T-helper 2 cell treated with Interferon-gamma antibody and Interleukin-4, amounts not matched to agents 5 μg/mL and 100 μg/mL, for 36 hours (primary cell): ENCODE data around the gene STAC2.
A peak's percentile ranks its signal among the peaks of the same experiment; 100 is the strongest.

Experiments
- DNase-seq: peaks from one replicate; pipeline ENCODE4 v3.0.0; 2021; ENCODE audit warnings: low spot score
- H3K27ac Mint-ChIP-seq: one replicate; pipeline ENCODE4 v1.8.0; 2021; ENCODE audit warnings: mild to moderate bottlenecking, mixed read lengths
- H3K27me3 Mint-ChIP-seq: one replicate; pipeline ENCODE4 v1.8.0; 2021; ENCODE audit warnings: low read depth, mixed read lengths
- H3K36me3 Mint-ChIP-seq: one replicate; pipeline ENCODE4 v1.8.0; 2021; ENCODE audit warnings: low read depth, mixed read lengths
- H3K4me1 Mint-ChIP-seq: one replicate; pipeline ENCODE4 v1.8.0; 2021; ENCODE audit warnings: low read depth, mixed read lengths
- H3K4me3 Mint-ChIP-seq: one replicate; pipeline ENCODE4 v1.8.0; 2022; ENCODE audit warnings: mild to moderate bottlenecking, moderate library complexity, mixed read lengths
- H3K9me3 Mint-ChIP-seq: one replicate; pipeline ENCODE4 v1.8.0; 2021; ENCODE audit warnings: mixed read lengths

Gene STAC2

DNA sequence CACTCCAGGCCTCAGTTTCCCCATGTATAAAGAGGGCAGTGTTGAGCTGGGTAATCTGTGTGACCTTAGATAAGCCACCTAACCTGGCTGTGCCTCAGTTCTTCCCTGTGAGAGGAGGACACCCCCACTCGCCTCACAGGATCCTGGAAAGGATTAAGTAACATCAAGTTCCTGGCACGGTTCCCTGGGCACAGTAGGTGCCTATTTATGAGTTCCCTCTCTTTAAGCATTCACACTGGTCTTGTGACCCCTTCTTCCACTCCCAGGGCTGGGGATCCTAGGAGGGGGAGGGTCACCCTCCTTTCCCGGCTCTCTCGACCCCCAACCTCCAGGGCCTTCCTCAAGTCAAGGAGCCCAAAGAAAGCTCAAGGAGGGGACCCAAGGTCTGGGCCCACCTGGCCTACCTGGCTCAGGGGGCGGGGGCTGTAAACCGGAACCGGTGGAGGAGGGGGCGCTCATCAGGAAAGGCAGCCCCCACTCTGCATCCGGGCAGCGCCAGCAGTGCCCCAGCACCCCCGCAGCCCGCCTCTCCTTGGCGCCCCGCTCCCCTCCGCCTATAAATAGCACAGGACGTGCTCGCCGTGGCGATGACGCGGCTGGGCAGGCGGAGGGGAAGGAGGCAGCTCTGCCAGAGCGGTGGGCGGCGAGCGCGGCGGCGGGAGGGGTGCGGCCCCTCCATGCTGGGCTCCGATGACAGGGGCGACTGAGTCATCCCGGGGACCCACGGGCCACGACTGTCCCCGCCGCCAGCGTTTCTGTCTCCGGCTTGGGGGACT is 16.2 kb downstream of the STAC2 start:
- peaks cover 12% of the 10 kb centered on the region for H3K4me1 Mint-ChIP-seq
- no peaks in the 10 kb centered on the region for H3K9me3 Mint-ChIP-seq
- H3K27ac Mint-ChIP-seq = no peak overlapping the region
- DNase-seq = peak; percentile 77
- H3K27me3 Mint-ChIP-seq = peaks cover 9% of the 10 kb centered on the region
- H3K4me3 Mint-ChIP-seq = peak overlapping the region; percentile 32
- H3K36me3 Mint-ChIP-seq = peaks cover 7% of the 10 kb centered on the region

DNA sequence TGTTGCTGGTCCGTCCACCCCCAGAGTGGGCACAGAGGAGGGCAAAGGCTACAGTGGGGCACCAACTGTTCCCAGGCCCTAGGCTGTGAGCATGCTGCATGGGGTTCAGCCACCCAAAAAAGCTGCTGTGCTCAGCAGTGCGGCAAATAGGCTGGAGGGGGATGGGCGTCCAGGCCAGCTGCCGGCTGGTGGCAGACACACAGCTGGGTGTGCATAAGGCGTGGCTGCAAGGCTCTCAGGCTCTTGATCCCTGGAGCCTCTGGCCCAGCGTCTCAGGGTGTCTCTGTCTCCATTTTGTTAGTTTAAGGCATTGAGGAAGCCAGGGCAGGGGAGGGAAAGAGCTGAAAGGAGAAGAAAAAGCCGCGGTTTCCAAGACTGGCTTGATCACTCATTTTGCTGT is 16.9 kb downstream of the STAC2 start:
- Mint-ChIP-seq H3K27ac (no peak overlapping the region), H3K36me3 (peaks cover 12% of the 10 kb centered on the region), H3K27me3 (peaks cover 9% of the 10 kb centered on the region), H3K4me3 (no peak overlapping the region), H3K4me1 (peaks cover 15% of the 10 kb centered on the region), H3K9me3 (no peaks in the 10 kb centered on the region)
- no peak for DNase-seq

- no peak for DNase-seq
- Mint-ChIP-seq H3K4me3 (no peak overlapping the region), H3K4me1 (peaks cover 17% of the 10 kb centered on the region), H3K36me3 (peaks cover 18% of the 10 kb centered on the region), H3K9me3 (no peaks in the 10 kb centered on the region), H3K27ac (no peak overlapping the region), H3K27me3 (peaks cover 9% of the 10 kb centered on the region)
Measured at GRCh38 chr17:39208136-39208535, 17.6 kb downstream of the STAC2 start.

DNA sequence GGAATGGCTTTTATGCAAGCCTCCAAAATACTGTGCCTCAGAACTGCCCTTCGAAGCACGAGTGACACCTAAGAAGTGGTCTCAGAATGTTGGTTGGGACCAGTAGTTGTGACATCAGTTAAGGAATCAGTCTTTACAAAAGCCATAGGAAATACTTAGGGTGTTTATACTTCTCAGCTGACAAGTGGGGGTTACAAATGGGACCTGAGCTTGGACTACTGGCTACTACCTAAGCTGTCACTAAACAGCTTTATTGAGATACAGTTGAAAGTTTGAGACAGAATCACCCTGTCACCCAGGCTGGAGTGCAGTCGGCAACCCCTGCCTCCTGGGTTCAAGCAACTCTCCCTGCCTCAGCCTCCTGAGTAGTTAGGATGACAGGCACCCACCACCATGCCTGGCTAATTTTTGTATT is 20.6 kb downstream of the STAC2 start:
- Mint-ChIP-seq H3K36me3 (peaks cover 43% of the 10 kb centered on the region), H3K4me3 (no peak overlapping the region), H3K27ac (peak overlapping the region; percentile 41), H3K9me3 (no peaks in the 10 kb centered on the region), H3K27me3 (peaks cover 3% of the 10 kb centered on the region), H3K4me1 (peaks cover 30% of the 10 kb centered on the region)
- DNase-seq = no peak

DNA sequence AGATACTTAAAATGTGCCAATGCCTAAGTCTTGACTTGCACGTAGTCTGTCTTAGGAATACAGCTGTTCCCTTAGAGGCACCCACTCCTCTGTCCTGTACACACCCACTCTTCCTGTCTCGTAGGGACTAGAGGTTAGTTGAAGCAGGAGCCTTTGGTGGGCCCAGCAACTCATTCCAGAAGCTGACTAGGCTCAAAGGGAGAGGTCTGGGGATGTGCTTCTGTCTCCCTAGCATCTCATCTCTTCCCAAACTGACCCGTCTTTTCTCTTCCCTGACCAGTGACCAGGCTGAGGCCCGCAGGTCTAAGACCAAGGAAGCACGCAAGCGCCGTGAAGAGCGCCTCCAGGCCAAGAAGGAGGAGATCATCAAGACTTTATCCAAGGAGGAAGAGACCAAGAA is 21.5 kb downstream of the STAC2 start:
- Mint-ChIP-seq H3K9me3 (no peaks in the 10 kb centered on the region), H3K27me3 (no peaks in the 10 kb centered on the region), H3K4me1 (peaks cover 31% of the 10 kb centered on the region), H3K4me3 (no peak overlapping the region), H3K27ac (peak overlapping the region; percentile 56), H3K36me3 (peaks cover 45% of the 10 kb centered on the region)
- DNase-seq = no peak

DNA sequence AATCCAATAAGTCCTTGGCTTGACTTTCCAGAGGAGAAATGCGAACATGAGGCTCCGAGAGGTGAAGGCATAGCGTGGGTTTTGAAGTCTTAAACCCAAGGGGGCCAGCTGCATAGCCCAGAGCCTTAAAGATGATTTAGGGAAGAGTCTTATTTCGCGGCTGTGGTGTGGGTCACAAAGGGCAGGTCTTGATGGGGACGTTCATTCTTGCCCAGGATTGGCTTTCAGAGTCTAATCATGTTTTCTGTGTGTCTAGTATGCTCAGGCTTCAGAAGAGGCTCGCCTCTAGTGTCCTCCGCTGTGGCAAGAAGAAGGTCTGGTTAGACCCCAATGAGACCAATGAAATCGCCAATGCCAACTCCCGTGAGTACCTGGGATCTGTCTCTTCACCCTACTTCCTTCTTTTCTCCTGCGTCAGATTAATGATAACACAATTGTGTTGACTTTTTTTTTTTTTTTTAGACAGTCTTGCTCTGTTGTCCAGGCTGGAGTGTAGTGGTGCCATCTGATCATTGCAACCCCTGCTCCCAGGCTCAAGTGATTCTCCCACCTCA is 24.7 kb downstream of the STAC2 start:
- H3K4me3 Mint-ChIP-seq = peak overlapping the region; percentile 84
- peak overlapping the region; percentile 97 for H3K27ac Mint-ChIP-seq
- H3K9me3 Mint-ChIP-seq = no peaks in the 10 kb centered on the region
- no peaks in the 10 kb centered on the region for H3K27me3 Mint-ChIP-seq
- peaks cover 39% of the 10 kb centered on the region for H3K4me1 Mint-ChIP-seq
- H3K36me3 Mint-ChIP-seq = peaks cover 45% of the 10 kb centered on the region
- no peak for DNase-seq

- DNase-seq = peak; percentile 77
- no peaks in the 10 kb centered on the region for H3K27me3 Mint-ChIP-seq
- peak within 1 kb of the TSS; percentile 97 for H3K27ac Mint-ChIP-seq
- peaks cover 45% of the 10 kb centered on the region for H3K36me3 Mint-ChIP-seq
- H3K4me1 Mint-ChIP-seq = peaks cover 44% of the 10 kb centered on the region
- H3K4me3 Mint-ChIP-seq = peak within 1 kb of the TSS; percentile 84
- no peaks in the 10 kb centered on the region for H3K9me3 Mint-ChIP-seq
Measured at GRCh38 chr17:39200070-39200879, 25.5 kb downstream of the STAC2 start, which contains the start of gene RPL19. RPL19 (plus strand) TSS chr17:39200283; CDS start chr17:39200345, 62 bp downstream.

DNA sequence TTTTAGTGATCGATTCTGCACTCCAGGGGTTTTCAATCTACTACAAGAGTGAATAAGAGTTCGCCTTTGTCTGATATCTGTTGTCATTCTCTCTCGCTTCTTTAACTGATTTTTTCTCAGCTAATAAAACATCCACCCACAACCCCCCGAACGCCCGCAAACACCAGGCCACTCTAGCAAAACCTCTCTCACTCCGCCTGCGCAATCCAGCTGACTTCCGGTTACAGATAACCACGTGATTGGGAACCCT is 26.0 kb downstream of the STAC2 start:
- peak overlapping the region; percentile 84 for H3K4me3 Mint-ChIP-seq
- peak; percentile 89 for DNase-seq
- peaks cover 44% of the 10 kb centered on the region for H3K4me1 Mint-ChIP-seq
- H3K27ac Mint-ChIP-seq = peak overlapping the region; percentile 97
- H3K36me3 Mint-ChIP-seq = peaks cover 40% of the 10 kb centered on the region
- H3K27me3 Mint-ChIP-seq = no peaks in the 10 kb centered on the region
- no peaks in the 10 kb centered on the region for H3K9me3 Mint-ChIP-seq

GRCh38 chr17:39198186-39198566 is 27.6 kb downstream of the STAC2 start:
- Mint-ChIP-seq H3K4me3 (peak overlapping the region; percentile 82), H3K9me3 (no peaks in the 10 kb centered on the region), H3K27ac (peak overlapping the region; percentile 71), H3K36me3 (peaks cover 29% of the 10 kb centered on the region), H3K27me3 (no peaks in the 10 kb centered on the region), H3K4me1 (peaks cover 46% of the 10 kb centered on the region)
- DNase-seq = no peak

DNA sequence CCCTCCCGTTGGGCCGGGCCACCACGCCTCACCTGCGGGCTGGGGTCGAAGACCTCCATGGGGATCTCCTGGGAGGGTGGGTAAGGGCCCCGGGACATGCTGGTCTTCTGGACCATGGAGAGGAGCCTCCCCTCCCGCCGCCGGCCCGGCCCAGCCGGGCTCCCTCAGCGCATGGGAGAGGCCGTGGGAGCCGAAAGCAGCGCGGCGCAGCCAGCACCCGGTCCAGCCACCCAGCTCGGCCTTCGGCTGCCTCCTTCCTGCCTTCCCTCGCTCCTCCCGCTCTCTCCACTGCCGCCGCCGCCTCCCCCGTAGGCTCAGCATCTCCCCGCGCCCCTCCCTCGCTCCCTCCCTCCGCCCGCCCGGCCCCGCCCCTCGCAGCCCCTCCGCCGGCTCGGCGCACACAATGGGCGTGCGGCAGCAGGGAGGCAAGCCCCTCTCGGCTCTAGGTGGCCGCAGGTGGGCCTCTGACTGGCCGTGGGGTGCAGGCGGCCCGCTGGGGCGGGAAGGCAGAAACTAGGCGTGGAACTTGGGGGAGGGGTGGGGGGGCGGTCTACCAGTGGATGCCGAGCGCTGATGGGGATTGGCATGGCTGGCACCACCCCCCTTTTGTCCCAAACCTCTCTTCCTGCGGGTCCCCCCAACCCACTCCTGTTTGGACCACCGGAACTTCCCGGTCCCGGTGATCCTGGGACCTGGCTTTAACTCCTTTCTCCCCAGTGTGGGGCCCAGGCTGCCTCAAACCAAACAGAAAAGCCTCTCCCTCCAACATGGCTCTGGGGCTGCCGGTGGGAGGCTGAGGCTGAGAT is 28.2 kb downstream of the STAC2 start, which contains the start of gene CACNB1:
Gene CACNB1 (minus strand): TSS at position 290 of the 806 bp plus-strand sequence. CDS start 174 bp downstream, at position 116.
- peak; percentile 71 for DNase-seq
- Mint-ChIP-seq H3K27ac (peak within 1 kb of the TSS; percentile 71), H3K9me3 (no peaks in the 10 kb centered on the region), H3K4me1 (peaks cover 42% of the 10 kb centered on the region), H3K36me3 (peaks cover 28% of the 10 kb centered on the region), H3K4me3 (peak within 1 kb of the TSS; percentile 82), H3K27me3 (no peaks in the 10 kb centered on the region)

- H3K9me3 Mint-ChIP-seq = no peaks in the 10 kb centered on the region
- peaks cover 38% of the 10 kb centered on the region for H3K4me1 Mint-ChIP-seq
Measured at GRCh38 chr17:39196808-39197291, 28.9 kb downstream of the STAC2 start.

DNA sequence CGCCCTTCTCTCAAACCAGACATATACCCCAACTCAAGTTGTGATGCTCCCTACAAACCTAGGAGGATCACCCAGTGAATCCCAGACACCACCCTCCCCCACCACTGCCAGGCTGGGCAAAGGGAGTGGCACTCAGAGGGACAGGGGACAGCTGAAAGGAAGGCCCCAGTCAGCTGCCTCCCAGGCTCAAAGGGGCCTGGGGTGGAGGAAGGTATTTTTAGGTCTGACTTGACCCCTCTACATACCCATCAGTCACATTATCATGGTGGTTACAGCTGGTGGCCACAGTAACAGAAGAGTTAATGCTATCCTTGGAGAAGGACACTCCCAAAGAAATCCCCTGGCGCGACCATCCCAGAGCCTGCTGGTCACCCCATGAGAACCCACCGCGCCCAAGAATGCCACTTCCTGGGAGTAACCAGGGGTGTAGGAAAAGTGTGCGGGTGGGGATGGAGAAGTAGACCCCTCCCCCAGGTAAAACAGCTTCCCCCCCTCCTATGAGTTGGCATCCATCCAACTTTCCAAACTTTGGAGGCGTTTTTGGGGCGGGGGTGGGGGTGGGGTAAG is 29.4 kb downstream of the STAC2 start:
- DNase-seq = no peak

More at GRCh38 chr17:39196808-39197291, 28.9 kb downstream of the STAC2 start:
- DNase-seq = no peak
- Mint-ChIP-seq H3K27me3 (no peaks in the 10 kb centered on the region), H3K4me3 (peak overlapping the region; percentile 82), H3K27ac (peak overlapping the region; percentile 44), H3K36me3 (peaks cover 23% of the 10 kb centered on the region)

GRCh38 chr17:39195568-39196160 is 30.1 kb downstream of the STAC2 start:
- Mint-ChIP-seq H3K4me3 (peak overlapping the region; percentile 76), H3K9me3 (no peaks in the 10 kb centered on the region), H3K27ac (peak overlapping the region; percentile 64), H3K36me3 (peaks cover 15% of the 10 kb centered on the region), H3K4me1 (peaks cover 30% of the 10 kb centered on the region), H3K27me3 (no peaks in the 10 kb centered on the region)
- DNase-seq = no peak

More for the DNA sequence above, 29.4 kb downstream of the STAC2 start:
- H3K36me3 Mint-ChIP-seq = peaks cover 21% of the 10 kb centered on the region
- H3K9me3 Mint-ChIP-seq = no peaks in the 10 kb centered on the region
- peaks cover 34% of the 10 kb centered on the region for H3K4me1 Mint-ChIP-seq
- H3K27ac Mint-ChIP-seq = peak overlapping the region; percentile 51
- no peaks in the 10 kb centered on the region for H3K27me3 Mint-ChIP-seq
- H3K4me3 Mint-ChIP-seq = peak overlapping the region; percentile 76
